Peyer's patch (tissue), 4 donors: ENCODE results near the gene MYO15B.

Source experiments
- POLR2A ChIP-seq, 2 donors: fragments of 450-650 bp; IDR thresholded peaks; one replicate each; pipeline ENCODE4 v1.5.1; 2017; ENCODE audit warnings: antibody characterized with exemption in 2 of 2, mild to moderate bottlenecking in 2 of 2, moderate library complexity in 2 of 2
- TF ChIP-seq, protein P1 (sequence below), 6 experiments: fragments of 450-650 bp in 4 of 6; fragments of 200-600 bp in 2 of 6; sonication (generic) in 1 of 6; IDR thresholded peaks; one replicate each; pipeline ENCODE4 v1.5.1; 2017 to 2019; ENCODE audit warnings: antibody characterized with exemption in 6 of 6, mild to moderate bottlenecking in 3 of 6, moderate library complexity in 1 of 6

DNA sequence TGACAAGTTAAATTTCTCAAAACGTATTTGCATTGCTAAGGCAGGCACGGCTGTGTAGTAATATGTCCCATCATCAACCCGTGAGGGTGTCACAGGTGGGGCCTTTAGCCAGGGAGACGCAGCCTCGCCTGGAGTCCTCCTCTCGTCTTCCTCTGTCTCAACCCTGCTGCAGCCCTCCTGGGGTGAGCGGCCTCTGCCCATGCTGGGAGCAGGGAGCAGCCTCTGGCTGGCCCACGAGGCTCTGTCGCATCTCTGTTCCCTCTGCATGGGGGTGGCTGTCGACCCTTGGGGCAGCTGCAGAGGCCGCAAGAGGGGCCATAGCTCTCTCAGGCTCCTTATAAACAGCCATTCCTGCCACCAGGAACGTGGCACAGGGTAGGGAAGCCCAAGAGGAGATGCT lies 44.8 kb downstream of the MYO15B start:
- TF ChIP-seq, protein P1, sequence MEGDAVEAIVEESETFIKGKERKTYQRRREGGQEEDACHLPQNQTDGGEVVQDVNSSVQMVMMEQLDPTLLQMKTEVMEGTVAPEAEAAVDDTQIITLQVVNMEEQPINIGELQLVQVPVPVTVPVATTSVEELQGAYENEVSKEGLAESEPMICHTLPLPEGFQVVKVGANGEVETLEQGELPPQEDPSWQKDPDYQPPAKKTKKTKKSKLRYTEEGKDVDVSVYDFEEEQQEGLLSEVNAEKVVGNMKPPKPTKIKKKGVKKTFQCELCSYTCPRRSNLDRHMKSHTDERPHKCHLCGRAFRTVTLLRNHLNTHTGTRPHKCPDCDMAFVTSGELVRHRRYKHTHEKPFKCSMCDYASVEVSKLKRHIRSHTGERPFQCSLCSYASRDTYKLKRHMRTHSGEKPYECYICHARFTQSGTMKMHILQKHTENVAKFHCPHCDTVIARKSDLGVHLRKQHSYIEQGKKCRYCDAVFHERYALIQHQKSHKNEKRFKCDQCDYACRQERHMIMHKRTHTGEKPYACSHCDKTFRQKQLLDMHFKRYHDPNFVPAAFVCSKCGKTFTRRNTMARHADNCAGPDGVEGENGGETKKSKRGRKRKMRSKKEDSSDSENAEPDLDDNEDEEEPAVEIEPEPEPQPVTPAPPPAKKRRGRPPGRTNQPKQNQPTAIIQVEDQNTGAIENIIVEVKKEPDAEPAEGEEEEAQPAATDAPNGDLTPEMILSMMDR (IDR thresholded peaks at IDR 0.05) = no peak
- no peak for TF ChIP-seq POLR2A (IDR thresholded peaks at IDR 0.05)
